Measurements from ENCODE around the gene MAGI1.

MAGI1 gene

DNA sequence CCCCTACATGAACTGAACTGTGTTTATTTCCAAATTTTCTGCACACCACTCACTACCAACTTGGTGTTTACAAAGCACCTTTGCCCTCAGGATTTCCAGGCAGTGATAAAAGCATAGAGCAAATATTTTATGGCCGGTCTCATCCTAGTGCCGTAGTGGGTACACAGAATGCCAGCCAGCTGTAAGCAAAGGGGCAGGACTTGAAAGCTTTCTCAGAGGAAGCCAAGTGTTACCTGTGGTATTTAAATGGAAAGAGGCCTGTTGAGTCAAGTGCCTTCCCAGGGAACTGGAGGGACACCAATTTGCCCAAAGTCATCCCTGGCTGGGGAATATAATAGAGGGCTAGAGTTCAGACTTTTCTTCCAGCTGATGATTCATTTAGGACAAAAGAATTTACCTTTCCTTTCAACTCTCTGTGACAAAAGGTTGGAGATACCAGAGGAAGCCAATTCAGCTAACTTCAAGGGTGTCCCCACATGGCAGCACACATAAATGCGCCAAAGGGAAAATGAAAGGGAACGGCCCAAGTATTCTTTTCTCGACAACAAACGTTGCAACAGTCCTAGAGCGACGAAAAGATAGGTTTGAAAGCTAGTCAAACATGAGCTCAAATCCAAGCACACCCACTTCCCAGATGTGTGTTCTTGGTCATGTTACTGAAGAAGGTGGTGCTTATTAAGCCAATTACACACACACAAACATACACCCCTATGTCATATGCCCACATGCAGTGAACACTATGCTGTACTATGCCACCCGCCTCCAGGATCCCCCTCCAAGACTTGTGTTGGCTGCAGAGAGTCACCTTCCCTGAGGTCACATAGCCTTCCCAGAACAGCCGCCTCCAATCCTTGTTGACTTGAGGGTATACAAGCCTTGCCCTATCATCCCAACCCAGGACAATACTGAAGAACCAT lies 27.7 kb downstream of the MAGI1 start:
- no peak for DNase-seq

DNA sequence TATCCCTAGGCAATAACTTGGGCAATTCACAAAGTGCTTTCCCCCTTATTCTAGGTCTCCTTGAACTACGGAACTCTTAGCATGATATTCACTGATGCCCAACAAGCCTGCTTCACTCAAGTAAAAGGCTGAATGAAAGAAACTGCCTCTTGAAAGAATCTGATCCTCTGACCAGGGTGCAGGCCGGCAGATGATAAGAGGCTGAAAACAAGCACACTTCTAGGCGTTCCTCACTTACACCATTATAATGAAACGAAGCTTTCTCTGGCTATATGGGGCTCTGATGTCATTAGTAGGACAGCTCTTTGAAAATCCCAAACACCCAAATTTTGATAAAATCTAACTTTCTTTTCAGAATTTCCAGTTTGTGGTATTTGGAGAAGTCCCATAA lies 28.4 kb downstream of the MAGI1 start:
- no peak for DNase-seq

DNA sequence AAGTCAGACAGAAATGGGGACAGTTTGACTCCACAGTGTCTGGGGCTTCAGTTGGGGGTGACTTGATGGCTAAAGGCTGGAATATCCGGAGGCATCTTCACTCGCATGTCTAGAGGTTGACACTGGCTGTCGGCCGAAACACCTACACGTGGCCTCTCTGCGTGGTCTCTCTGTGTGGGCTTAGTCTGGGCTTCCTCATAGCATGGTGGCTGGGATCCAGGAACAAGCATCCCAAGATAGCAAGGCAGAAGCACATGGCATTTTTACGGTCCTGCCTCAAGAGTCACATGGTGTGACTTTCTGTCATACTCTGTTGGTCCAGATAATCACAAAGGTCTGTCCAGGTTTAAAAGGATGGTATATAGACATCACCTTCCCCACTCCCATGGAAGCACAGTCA lies 34.5 kb downstream of the MAGI1 start:
- DNase-seq, result no peak

DNA sequence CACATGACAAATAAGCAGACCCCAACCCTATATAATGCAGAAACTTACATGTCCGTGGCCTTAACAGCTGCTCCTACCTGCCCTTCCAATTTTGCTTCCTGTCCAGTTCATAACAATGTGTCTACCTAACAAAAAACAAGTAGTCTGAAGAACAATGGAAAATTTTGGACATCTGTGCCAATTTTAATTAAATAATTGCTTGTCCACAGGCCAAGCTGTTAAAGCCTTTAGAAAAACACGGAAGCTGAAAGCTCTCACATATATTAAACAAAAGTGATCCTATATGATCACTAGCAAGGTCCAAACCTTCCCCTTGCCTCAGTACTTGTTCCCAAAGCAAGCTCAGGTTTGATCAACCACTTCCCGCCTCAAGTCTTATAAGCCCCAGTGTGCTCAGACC lies 37.1 kb downstream of the MAGI1 start:
- no peak for DNase-seq

DNA sequence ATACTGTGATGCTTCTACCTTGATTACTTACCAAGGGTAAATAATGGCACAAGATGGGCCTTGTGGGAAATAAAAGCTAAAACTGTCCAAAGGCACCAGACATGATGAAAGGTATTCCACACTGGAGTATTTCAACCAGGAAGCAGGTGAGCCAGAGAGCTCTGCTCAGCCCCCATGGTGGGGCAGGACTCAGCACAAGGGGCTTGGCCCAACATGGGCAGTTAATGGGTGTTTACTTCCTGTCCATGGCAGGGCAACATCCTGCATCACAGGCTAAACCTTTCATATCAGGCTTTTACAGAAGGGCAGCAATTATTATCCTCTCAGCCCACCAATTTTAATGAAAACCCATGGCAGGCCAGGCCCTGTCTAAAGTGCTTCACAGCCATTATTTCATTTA lies 38.2 kb downstream of the MAGI1 start:
- no peak for DNase-seq

DNA sequence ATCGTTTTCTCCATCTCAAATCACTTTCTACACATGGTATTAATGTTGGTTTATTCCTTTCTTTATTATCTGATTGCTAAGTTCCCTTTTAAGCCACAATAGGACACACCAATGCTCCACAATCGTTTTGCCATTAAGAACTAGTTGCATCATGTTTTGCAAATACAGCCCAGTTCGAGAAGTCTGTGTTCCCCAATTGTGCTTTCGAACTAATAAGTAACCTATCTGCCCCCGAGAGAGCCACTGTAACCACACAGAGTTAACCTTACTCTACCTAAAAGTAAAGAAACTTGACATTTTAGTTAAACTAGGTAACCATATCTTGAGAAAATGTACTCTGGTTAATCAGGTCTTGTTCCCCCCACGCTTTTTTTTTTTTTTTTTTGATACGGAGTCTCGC lies 39.1 kb downstream of the MAGI1 start:
- no peak for DNase-seq

DNA sequence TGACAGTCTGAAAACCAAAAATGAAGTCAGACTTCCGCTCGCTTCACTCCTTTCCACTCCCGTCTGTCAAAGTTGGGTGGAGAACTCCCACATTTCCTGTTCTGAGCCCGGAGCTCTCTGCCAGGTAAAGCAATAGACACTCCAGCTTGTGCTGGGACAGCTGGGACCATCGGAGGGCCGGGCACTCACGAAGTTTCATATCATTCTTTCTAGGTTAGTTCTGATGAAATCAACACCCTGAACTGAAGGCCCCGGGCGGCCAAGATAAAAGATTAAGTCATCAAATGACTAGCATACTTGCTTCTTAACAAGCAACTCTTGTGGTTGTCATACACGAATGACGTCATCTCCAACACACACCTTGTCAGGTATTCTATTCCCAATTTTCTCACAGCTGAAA lies 42.1 kb downstream of the MAGI1 start:
- DNase-seq, result no peak

DNA sequence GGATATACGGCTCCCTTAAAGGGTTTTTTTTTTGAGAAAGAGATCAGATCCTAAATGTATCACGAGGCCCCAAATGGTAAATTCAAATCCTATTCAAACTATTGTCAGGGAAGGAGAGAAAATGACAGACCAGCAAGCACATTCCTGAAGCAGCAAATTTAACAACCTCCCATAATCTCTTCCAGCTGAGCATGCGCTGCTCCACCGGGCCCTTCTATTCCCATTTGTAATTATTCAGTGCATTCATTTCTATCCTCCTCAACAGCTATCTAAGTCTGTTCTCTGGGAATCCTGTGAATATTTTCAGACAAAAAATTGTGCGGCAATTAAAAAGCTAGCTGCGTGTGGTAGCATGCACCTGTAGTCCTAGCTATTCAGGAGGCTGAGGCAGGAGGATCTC lies 43.2 kb downstream of the MAGI1 start:
- no peak for DNase-seq

DNA sequence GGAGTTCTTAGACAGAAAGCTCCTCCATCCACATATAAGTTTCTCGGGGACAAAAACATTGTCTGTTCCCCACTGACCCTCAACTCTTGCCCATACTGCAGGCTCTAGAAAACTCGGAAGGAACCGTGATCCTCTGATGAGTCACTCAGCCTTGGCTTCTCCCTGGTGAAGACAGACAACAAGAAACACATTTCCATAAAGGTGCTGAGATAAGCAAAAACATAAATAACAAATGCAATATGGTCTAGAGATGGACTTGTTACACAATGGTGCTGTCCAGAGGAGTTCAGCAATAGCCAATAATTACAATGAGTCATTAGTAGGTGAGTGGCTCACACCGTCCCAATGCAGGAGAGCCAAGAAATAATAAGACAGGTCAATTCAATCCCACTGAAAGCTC lies 43.7 kb downstream of the MAGI1 start:
- DNase-seq, result no peak

DNA sequence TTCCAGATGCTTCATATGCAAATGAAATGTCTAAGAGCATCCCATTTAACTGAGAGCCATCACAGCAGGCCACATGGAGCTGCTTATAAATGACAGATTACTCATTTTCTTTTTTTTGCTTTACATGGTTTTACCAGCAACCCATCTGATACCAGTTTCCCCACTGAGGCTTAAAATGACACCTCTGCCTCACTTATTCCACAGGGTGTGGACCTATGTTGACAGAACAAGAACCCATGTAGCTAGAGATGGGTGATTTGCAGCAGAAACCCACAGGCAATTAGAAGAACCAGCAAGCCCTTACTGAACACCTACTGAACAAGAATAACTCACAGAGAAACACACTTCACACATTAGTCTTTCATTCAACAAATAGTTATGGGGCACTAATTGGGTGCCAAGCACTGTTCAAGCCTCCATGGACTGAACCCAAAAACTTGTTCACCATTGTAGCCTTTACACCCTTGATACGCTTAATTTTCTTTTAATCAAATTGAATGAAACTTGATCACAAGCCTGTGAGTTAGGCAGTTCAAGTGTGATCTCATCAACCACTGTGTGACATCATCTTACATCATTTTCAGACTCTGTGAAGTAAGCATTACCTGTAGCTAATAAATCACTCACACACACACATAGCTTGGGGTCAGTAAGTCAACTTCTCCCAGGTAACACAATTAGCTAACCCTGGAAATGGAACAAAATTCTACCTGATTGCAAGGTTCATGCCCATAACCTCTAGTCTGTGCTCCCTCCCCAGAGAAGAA lies 45.4 kb downstream of the MAGI1 start:
- DNase-seq, result no peak

DNA sequence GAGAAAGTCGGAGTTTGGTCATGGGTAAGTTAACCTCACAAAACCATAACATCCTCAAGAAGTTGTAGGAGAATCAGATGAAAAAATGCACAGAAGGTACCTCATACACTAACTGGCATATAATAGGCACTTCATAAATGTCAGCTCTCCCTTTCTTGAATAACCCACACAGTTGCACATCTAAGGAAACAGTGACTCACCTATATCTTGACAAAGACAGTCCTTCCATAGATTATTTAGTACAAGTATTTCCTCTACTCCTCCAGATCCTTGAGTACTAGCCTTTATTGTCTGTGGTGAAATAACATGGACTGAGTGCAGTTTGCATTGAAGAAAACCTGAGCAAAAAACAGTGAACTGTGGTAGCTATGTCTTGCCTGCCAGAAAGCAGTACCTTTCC lies 46.6 kb downstream of the MAGI1 start:
- DNase-seq, result no peak

DNA sequence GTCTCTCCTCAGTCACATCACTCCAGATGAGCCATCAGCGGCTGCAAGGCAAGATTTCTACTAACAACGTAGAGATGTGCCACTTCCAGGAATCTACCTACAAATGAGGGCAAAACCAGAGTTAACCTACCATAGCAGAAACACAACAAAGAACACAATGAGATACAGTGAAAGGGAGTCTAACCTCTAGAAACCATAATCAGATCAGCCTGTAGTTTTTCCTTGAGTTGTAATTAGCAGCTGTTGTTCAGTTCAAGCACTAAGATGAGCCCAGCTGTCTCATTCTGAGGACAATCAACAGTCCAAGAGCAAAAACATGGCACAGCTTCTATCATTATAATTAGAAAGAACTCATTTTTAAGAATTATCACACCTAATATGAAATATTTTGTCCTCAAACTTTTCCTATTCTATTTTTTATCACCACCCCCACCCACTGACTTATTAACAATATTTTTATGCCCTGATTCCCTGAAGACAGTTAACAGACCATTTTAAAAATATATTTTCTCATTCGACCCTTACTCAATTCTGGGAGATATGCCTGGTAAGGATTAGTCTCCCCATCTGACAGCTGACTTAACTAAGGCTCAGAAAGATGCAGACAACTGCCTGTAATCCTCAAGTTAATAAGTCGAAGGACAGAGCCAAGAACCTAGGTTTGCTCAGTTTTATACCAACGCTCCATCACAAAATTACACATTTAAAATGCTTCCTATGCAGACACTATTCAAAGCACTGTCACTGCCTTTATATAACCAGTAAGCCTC lies 50.1 kb downstream of the MAGI1 start:
- DNase-seq, result no peak

DNA sequence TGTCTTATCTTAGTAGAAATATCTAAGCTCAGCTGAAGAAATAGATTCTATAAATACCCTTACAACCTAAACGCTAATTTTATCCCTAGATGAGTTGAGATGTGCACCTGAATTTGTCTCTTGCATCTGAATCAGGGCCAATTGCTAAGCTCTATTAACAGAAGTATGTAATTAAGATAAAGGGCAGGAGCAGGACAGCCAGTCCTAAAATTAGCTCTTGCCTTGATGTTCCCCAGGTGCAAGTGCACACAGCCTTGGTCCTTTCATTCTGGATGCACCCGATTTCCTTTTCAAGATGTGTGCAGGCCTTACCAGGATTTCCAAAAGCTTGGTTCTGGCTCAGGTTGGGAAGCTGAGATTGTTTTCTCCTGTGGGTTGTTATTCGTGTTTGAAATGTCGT lies 52.4 kb downstream of the MAGI1 start:
- DNase-seq, result no peak

DNA sequence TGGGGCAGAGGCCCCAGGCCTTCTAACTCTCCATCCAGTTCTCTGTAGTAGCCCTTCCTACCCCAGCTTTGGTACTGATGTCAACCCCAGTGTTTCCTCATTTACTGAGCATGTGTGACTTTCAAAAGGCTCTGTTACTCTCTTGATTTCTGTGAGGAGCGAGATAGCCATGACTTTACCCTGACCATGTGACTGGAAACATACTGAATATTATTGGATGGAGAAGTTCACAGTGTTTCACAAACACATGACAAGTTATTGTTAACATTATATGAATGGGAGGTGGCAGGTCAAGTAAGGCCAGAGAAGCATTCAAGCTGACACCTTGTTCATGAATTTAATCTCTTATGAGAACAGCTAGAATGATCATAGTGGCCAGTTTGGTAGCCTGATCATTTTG lies 53.7 kb downstream of the MAGI1 start:
- no peak for DNase-seq

DNA sequence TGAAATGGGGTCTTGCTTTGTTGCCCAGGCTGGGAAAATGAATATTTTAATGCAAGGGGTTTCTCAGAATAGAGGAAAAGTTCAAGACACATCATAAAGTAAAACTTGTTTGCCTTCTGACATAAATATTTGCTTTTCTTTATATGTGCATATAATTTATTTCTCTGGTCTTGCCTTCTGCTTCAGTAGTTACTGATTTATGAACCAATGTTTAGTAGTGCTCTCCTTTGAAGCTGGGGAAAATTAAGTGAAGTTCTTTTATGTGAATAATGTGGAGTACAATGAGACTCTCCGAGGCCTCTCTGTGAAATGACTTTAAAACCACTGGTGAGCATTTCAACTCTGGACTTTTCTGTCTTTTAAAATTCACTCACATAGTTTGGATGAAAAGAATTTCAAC lies 55.6 kb downstream of the MAGI1 start:
- no peak for DNase-seq

DNA sequence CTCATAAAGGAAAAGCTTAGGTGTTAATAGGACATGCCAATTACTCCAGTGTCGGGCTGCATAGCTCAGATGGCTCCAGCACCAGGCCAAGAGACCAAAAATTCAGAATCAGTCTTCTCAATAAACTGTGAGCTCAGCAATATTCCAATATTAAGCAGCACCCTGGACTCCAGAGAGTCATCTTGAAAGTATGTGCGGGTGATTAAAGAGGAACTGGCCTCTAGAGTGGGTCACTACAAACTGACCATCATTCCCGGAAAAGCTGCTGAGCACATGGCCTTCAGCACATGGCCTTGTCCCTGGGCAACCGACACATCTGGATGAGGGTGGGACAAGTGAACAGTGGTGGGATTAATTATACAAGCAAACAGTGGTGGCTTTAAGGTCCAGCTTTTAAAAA lies 59.0 kb downstream of the MAGI1 start:
- no peak for DNase-seq

DNA sequence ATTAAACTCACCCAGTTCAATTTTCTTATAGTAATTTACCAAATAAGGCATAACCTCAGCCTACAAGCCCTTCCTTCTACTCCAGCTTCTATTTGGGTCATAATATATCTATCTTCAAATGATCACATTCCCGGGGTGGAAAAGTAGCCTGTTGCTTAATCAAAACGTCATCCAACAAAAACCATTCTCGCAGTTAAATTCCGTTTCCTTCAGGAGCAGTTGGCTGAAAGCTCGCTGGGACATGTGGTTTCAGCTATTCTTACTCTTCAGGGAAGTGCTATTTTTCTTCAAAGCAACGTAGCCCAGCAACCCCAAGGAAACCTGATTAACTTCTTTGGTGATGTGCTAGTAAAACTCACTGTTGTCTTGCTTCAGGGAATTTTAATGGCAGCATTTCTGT lies 59.6 kb downstream of the MAGI1 start:
- DNase-seq, result no peak

DNA sequence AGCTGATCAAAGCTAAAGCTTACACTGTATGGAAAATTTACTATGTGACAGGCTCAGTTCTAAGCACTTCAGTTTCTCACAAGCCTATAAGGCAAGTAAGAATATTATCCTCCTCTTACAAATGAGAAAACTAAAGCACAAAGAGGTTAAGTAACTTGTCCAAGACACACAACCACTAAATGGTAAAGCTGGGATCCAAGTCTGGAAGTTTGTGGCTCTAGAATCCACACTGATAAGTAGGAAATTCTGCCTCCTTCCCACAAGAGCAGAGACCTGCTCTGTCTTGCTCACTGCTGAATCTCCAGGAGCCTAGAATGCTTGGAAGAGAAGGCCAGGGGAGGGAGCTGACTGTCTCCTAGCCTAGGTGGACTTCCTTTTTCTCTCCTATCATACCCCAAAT lies 60.6 kb downstream of the MAGI1 start:
- no peak for DNase-seq

DNA sequence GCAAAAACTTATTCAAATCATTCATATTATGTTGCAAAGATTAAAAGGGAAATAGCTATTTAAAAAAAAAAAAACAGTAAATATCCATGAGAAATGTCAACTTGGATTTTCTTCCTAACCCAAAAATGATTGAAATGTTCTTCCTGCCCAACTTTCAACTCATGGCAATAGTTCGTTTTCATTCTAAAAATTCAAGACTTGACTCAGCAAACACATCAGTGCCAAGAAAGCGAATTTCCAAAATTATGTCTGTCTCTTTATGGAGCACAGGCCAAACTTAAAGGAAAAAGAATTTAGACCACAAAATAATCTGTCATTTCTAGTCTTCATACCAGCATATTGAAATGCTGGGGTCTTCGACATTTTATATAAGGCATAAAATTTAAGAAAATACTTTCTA lies 63.7 kb downstream of the MAGI1 start:
- DNase-seq, result no peak

DNA sequence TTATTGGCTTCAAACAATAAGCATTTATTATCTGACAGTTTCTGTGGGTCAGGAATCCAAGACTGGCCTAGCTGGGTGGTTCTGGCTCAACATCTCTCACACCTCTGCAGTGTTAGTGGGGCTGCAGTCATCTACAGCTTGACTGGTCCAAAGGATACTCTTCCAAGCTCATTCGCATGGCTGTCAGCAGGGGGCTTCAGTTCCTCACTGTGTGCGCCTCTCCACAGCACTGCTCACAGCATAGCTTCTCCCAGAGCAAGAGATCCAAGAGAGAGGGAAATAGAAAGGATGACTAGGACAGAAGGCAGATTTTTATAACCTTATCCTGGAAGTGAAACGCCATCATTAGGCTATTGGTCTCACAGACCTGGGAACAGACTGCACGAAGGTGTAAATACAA lies 64.2 kb downstream of the MAGI1 start:
- no peak for DNase-seq

DNA sequence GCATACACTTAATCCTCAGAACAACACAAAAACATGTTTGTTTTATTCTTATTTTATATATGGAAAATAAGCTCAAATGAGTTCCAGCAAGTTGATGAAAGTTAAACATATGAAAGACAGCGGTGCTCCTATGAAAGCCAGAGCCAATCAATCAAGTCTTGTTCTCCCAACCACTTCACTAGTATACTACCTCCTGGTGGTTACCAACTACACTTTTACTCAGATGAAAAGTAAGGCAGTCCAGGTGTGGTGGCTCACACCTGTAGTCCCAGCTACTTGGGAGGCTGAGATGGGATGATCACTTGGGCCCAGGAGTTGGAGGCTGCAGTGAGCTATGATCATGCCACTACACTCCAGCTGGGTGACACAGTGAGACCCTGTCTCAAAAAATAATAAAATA lies 66.0 kb downstream of the MAGI1 start:
- DNase-seq, result no peak

DNA sequence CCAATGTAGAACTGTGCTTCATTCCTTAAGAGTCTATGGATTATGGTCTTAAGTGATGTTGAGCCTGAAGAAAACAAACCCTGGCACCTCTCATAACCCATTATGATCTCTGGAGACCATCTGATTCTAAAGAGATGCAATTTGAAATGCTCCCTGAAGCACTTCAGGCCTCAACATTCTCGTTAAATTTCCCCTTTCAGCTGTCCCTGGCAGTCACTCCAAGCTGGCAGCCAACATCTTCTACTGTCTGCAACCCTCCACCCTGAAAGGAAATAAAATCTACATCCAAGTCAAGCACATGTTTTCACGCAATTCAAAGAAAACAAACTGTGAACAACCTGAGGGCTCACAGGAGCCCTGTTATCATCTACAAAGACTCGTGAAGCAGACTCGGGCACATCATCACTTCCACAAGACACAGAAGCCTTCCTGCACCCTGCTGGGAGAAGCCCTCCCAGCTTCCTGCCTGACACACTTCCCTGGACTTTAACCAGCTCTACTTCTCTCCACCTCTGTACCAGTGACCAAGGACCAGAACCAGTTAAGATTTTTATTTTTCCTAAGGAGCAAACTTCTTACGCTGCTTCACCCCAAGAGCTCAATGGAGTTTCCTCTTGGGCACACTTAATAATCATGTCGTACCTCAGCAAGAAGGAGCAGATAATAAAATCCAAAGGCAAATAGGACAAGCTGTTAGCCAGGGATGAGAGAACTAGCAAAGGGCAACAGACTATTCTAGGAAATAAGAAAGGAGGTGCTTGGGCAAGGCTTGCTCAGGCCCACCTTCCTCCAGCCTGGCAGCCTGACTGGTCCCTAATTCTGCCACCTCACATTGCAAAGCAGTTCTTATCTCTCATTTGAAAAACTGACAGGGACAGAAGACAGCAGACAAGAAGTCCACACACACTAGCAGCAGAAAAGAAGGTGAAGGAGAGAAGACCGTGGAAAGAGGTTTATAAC lies 67.1 kb downstream of the MAGI1 start:
- no peak for DNase-seq

Measured in cortex of kidney (tissue), 1 donor.